Hepatic stellate cell (primary cell): Measurements from ENCODE around the gene GYG2.
"Not testable (repeated sequence)": the region's sequence is repeated elsewhere in the genome, so short reads cannot be mapped to it uniquely, and the experiment has no call there.

Source experiments
- DNase-seq: peaks from one replicate; pipeline ENCODE4 v3.0.0; 2011; ENCODE audit warnings: low spot score

Gene GYG2

DNA sequence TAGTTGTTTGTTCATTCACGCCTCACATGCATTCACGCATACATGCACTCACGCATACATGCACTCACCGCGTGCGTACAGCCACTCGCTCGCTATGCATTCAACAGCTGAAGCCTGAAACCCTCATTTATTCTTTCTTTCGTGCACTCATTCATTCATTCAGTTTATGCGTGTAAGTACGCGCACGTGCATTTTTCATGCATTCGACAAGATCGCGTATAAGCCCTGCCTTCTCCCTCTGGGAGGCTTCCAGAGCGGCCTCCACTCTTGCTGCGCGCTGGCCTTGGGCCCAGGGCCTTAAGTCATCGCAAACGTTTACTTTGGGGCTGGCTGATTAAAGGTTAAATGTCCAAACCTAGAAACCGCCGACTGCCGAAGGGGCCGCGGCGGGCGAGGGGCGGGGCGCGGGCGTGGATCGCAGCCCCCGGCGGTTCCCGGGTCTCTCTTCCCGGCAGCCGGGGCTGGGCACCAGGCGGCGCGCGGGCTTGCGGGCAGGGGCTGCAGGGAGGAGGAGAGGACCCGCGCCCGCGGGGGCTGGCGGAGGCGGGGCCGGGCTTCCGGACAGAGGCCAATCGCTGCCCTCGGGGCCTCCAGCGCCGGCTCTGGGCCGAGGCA is at the start of gene GYG2:
GYG2 (plus strand) TSS at position 587 of the 615 bp plus-strand sequence. CDS start 1,259 bp downstream, outside the sequence.
- DNase-seq, result no peak

DNA sequence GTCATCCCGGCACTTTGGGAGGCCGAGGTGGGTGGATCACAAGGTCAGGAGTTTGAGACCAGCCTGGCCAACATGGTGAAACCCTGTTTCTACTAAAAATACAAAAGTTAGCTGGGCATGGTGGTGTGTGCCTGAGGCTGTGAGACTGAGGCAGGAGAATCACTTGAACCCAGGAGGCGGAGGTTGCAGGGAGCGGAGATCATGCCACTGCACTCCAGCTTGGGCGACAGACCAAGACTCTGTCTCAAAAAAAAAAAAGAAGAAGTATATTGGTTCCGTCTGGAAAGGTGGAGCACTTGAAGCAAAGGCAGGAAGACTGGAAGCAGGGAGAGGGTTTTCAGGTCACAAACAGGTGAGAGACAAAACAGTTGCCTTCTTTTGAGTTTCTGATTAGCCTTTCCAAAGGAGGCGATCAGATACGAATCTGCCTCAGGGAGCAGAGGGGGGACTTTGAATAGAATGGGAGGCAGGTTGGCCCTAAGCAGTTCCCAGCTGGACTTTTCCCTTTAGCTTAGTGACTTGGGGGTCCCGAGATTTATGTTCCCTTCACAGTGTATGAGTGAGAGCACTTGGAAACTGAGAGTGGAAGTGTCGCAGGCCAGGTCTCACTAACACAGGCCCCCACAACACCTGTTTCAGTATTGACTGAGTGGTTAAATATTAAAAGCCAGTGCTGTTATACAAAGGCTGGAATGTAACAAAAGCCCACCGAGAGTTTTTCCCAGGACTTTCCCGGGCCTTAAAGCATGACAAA is 48.1 kb upstream of the GYG2 start:
- DNase-seq, result not testable (repeated sequence)

DNA sequence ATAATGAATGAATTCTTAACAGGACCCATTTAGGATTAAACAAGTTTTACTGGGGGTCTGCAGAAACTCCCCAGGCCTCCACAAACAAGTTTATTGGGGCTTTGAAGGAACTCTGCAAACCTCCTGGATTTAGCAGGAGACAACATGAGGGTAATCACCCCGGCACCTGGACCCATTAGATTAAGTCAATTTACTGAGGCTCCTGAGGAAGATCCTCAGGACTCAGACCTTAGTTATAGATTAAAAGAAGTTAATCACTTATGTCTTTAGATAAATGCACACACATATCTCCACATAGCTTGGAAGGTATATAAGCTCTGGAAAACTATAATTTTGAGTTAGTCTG is 47.5 kb upstream of the GYG2 start:
- no peak for DNase-seq

DNA sequence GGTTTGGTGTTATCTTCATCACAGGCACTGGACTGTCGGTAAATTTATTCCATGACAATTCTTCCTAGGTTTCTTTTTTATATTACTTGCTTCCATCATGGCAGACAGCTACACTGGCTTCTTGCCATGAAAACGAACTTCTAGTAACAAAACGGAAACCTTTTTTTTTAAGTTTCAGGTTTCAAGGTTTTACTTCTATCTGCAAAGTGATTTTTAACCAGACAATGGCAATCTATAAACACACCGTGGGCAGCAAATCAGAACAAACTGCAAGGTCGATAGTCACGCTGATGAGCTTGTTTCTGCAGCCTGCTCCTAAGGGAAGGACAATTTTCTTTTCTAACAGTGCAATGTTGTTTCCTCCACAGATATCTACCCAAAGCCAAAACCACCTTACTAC is 47.0 kb upstream of the GYG2 start:
- no peak for DNase-seq

DNA sequence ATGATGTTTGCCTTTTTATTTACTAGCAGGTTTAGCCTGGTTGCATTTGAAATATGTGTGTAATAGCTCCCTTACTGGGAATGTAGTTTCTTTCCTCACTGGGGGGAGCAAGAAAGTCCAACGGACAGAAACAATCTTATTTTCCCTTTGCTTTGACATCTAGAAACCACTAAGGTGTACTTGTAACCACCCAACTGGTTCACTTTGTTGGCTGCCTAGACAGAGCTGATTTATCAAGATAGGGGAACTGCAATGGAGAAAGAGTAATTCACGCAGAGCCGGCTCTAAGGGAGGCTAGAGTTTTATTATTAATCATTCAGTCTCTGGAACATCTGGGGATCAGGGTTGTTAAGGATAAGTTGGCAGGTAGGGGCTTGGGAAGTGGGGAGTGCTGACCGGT is 46.6 kb upstream of the GYG2 start:
- DNase-seq, result no peak

DNA sequence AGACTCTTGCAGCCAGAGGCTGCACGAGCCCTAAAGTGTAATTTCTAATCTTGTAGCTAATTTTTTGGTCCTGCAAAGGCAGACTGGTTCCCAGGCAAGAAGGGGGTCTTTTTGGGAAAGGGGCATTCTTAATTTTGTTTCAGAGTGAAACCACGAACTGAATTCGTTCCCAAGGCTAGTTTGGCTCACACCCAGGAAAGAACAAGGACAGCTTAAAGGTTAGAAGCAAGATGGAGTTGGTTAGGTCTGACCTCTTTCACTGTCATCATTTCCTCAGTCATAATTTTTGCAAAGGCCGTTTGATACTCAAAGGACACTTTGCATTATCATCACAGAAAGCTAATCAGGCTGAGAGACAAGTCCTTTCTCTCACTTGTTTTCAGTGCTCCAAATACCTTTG is 46.0 kb upstream of the GYG2 start:
- no peak for DNase-seq

DNA sequence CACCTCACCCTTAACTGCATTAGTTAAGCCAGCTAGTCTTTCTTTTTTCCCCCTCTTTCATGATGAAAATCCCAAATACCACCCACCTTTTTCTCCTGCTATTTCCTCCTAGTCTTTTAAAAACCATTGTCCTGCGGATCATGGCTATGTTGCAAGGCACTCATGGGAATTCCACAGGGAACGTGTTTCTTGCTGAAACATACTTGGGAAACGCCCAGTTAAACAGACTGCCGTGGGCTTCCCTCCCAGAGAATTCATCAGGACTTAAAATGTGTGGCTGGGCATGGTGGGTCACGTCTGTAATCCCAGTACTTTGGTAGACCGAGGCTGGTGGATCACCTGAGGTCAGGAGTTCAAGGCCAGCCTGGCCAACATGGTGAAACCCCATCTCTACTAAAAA is 44.7 kb upstream of the GYG2 start:
- no peak for DNase-seq

DNA sequence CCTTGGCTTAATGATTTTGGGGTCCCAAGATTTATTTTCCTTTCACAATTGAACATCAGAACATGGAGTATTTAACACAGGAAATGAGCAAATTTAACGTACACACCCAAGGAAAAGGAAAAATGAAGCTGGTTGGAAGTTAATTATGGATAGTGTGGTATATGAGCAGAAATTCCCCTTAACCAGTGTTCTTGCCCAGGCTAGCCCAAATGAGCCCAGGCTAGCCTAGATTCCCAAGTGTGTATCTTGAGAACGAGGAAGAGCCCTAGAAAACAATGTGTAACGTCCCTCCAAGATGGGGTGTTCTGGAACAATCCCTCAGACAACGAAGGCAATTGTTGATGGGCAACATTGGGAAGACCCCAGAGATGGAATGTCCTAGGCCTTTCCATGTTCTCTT is 43.2 kb upstream of the GYG2 start:
- no peak for DNase-seq

DNA sequence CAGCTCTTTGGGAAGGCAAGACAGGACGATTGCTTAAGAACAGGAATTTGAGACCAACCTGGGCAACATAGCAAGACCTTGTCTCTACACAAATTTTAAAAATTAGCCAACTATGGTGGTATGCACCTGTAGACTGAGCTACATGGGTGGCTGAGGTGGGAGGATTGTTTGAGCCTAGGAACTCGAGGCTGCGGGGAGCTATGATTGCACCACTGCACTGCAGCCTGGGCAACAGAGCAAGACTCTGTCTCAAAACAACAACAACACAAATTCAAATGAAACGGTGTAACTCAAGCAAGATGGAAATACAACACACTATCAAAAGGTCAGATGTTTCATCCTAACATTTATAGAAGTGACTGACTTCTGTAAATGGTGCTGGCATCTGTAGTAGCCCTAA is 39.8 kb upstream of the GYG2 start:
- no peak for DNase-seq

DNA sequence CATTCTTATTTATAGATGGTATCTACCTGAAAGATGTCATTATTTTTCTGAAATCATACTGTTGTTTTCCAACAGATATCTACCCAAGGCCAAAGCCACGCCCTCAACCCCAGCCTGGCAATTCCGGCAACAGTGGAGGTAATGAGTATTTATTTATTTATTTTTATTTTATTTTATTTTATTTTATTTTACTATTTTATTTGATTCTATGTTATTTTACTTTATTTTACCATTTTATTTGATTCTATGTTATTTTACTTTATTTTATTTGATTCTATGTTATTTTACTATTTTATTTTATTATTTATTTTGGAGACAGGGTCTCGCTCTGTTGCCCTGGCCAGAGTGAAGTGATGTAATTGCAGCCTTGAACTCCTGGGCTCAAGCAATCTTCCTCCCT is 39.2 kb upstream of the GYG2 start:
- no peak for DNase-seq

DNA sequence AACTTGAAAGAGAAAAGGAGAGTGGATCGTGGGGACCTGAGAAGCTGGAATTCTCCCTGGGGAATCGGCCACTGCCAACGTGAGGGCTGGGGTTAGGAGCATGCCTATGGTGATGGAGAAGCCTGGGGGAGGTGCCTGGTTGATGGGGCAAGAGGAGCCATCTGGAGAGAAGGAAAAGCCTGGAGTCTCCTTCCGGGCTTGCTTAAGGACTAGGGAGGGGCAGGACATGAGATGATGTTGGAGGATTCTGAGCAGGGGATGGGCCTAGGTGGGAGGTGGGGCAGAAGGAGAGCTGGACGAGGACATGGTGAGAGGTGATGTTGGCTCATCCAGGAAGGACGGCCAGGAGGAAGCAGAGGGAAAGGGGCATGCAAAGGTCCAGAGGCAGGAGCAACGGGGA is 35.0 kb upstream of the GYG2 start:
- no peak for DNase-seq

DNA sequence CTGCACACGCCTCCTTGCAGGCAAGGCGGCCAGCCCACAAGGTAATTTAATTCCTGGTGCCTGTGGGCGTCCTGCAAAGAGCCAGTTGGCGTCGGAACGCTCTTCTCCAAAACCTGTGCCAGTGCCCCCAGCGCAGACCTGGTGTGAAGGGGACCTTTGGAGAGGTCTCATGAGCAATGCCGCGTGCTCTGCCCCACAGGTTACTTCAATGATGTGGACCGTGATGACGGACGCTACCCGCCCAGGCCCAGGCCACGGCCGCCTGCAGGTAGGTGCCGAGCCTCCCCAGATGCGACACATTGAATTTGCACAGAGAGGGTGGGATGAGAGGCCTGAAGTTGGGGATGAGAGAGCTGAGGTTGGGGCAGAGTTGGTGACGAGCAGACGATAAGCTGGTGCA is 34.4 kb upstream of the GYG2 start:
- DNase-seq, result no peak

DNA sequence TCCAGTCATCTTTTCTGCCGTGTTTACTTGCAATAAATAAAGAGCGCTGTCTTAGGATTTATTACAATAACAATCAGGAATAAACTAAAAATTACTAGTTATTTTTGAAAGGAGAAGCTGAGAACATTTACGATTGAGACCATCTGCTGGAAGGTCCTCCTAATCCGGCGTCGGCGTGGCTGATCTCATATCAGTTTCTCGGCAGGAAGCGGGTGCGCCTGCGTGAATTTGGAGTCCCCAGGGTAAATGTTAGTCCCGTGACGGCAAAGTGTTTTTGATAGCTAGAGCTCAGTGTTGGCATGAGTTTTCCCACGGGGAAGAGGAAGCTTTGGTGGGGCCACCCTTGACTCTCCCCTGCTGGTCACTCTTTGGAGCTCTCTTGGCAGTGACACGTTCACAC is 31.9 kb upstream of the GYG2 start:
- not testable (repeated sequence) for DNase-seq

DNA sequence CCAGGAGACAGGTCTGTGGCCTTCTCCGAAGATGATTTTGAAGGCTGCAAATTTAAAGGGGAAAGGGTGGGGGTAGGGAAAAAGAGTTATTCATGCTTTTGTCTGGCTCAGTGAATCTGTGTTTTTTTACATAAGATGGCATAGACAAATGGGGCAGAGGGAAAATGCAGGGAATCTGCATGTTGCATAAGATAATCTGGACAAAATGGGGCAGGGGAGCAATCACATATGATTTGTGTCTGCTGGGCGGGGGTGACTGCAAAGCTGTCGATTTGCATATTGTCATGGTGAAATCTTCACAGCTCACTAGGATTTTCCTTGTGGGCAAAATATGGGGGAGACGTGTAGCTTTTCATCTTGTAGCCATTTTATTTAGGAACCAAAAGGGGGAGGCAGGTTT is 29.4 kb upstream of the GYG2 start:
- no peak for DNase-seq

DNA sequence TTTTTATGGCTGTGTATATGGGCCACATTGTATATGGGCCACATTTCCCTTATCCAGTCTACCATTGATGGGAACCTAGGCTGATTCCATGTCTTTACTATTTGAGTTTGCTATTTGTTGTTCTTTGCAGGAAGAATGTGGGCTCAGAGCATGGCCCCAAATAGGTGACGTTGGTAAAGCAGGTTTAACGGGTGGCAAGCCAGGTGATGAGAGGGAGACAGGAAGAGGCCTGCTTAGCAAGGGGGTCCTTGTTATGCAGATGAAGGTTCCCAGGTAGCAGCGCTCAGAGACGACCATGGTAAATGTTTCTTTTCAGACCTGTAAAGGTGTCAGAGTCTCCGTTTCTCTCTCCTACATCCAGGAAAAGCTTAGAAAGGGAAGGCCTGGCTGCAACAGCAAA is 28.8 kb upstream of the GYG2 start:
- DNase-seq, result not testable (repeated sequence)

DNA sequence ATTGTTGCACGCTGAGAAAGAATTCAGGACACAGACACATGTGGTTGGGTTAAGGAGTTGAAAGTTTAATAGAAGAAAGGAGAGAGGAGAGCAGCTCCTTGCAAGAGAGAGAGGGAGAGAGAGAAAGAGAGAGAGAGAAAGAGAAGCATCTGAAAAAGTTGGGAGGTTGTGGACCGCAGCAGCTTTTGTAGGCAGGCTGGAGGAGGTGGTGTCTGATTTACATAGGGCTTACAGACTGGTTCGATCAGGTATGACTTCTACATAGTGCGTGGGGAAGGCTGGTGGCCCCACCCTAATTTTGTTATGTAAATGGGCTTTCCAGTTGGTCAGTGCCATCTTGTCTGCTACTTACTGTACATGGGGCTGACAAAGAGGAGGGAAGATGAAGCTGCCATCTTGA is 27.5 kb upstream of the GYG2 start:
- no peak for DNase-seq

DNA sequence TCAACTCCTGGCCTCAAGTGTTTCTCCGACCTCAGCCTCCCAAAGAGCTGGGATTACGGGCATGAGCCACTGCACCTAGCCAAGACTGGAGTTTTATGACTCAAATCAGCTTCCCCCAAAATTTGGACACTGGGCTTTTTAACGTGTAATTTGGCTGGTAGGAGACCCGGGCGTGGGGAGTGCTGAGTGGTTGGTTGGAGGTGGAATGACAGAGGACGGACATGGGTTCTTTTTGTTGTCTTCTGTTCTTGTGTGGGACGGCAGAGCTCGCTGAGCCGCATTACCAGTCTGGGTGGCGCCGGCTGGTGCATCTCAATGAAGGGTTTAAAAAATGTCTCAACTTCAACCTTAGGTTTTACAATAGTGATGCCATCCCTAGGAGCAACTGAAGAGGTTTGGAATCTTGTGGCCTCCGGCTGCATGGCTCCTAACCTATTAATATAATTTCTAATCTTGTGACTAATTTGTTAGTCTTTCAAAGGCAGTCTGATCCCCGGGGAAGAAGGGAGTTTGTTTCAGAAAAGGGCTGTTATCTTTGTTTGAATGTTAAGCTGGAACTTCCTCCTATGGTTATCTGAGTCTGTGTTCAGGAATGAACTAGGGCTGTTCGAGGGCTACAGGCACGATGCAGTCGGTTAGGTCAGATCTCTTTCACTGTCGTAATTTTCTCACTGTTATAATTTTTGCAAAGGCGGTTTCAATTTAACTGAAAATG is 26.2 kb upstream of the GYG2 start:
- not testable (repeated sequence) for DNase-seq

DNA sequence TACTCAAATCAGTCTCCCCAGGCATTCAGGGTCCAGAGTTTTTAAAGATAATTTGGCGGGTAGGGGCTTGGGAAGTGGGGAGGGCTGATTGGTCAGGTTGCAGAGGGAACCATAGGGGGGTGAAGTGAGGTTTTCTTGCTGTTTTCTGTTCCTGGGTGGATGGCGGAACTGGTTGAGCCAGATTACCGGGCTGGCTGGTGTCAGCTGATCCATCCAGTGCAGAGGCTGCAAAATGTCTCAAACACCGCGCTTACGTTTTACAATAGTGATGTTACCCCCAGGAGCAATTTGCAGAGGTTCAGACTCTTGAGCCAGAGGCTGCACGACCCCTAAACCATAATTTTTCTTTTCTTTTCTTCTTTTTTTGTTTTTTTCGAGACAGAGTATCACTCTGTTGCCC is 25.2 kb upstream of the GYG2 start:
- DNase-seq, result not testable (repeated sequence)

DNA sequence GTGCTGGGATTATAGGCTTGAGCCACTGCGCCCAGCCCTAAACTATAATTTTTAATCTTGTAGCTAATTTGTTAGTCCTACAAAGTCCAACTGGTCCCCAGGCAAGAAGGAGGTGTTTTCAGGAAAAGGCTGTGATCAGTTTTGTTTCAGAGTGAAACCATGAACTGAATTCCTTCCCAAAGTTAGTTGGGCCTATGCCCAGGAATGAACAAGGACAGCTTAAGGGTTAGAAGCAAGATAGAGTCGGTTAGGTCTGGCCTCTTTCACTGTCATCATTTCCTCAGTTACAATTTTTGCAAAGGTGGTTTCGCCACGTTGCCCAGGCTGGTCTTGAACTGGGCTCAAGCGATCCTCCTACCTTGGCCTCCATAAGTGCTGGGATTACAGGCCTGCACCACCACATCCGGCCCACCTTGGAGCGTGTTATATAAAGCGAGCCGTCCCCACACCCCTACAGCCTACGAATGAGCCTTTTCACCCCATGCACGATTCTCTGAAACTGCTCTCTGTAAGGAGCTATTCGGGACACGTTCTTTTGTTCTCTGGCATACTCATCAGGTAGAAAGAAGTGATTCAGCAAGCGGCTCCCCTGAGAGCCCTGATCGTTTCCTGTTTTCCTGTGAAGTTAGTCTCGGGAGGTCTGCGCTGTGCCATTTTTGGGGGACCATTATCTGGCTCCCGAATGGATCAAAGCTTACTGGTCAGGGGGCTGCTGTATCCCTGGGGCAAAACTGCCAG is 24.5 kb upstream of the GYG2 start:
- not testable (repeated sequence) for DNase-seq

DNA sequence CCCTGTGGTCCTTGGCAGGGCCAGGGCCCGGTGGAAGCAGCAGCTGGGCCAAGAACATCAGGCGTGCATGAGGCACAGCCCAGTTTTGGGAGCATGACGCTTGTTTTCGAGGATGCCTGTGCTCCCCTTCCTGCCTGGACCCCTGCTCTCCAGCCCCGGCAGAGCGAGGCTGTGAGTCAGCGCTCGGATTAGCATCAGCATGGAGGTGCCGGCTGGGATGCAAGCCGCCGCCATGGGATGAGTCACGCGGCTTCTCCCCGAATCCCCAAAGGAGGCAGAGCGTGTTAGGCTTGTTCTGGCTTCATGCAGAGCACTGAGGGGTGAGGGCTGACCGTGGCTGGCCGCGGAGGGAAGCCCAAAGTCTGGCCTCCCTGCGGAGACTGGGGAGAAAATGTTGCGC is 23.9 kb upstream of the GYG2 start:
- not testable (repeated sequence) for DNase-seq

DNA sequence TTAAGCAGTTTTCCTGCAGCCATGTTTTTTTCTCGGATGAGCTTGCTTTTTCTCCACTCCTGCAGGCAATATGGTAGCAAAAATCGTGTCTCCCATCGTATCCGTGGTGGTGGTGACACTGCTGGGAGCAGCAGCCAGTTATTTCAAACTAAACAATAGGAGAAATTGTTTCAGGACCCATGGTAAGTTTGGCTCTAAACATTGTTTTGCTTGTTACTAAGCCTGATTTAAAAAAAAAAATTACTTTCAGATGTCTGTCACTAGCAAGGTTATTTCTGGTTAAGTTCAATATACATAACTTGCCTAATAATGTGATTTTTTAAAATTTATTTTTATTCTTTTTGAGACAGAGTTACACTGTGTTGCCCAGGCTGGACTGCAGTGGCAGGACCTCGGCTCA is 17.5 kb upstream of the GYG2 start:
- no peak for DNase-seq

DNA sequence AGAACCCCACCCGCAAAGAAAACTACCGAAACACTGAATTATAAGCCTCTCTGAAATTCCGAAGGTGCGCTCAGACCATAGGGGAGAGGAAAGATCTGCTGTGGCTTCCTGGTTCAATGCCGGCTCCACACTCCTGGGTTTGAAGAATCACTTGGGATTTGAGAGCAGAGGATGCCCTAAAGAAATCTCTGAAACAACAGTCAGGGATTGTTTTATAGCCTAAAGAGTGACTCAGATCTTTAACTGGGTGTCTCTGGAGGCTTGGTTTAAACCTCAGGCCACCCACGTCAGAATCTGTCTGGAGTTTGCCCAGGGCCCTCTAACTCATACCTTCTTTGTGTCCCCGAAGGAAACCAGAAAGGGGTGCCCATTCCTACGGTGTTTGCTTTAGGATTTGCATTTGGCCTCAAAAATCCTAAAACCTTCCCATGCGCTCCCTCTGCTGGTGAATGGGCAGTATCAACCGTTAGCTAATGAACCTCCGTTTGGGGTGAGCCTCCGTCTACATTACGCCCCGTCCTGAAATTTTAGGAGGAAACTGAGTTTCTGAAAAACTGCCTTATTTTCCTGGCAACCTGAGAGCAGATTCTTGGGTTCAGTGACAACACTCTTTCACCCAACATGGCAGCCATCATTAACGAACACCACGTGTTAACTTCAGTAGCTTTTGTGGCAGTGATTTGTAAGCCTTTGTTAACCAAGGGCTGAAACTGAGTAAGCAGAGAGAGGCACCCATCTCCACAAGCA is 16.4 kb upstream of the GYG2 start:
- DNase-seq, result not testable (repeated sequence)
